ENCODE results near the gene CYP2A13. TPM values are rescaled to one million over a fixed set of nuclear protein-coding genes. Genes with fewer than 3 reads are reported as not detected.
"Not testable (repeated sequence)": the region's sequence is repeated elsewhere in the genome, so short reads cannot be mapped to it uniquely, and the experiment has no call there.

CYP2A13 gene
- total RNA-seq, 1 donor from 2014 or later: not detected

DNA sequence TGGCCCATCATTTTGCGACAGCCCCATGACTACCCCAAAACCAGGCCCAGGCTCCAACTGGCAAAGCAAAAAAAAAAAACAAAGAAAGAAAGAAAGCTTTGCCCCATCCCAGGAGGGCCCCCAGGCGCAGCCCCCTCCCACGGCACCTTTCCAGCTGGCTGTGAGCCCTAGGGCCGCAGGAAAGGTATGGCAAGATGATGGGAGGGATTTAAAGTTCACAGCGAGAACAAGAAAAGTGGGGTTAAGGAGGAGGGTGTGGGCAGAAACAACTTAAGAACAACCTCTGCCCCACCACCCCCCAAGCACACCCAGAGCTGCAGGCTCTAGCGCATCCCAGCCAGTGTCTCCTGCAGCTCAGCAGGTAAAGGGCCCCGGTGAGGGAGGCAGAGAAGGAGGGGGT lies 25.9 kb downstream of the CYP2A13 start, which contains the start of gene CYP2F1:
CYP2F1 (plus strand) TSS at position 301 of the 400 bp plus-strand sequence. CDS start 1,757 bp downstream, outside the sequence.
- DNase-seq (ENCODE audit: low spot score): no peak
- intact Hi-C loops (cut with DNase I): no loop called here

DNA sequence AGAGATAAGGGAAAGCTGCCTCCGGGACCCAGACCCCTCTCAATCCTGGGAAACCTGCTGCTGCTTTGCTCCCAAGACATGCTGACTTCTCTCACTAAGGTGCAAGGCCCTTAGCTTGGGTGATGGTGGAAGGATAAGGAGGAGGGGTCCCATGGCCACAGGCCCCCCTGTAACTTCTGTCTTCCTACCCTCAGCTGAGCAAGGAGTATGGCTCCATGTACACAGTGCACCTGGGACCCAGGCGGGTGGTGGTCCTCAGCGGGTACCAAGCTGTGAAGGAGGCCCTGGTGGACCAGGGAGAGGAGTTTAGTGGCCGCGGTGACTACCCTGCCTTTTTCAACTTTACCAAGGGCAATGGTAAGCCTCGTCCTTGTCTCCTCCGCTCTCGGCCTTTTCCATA lies 28.0 kb downstream of the CYP2A13 start:
- intact Hi-C loops (cut with DNase I): no loop called here
- peak; percentile 31 for DNase-seq (ENCODE audit: low spot score)

DNA sequence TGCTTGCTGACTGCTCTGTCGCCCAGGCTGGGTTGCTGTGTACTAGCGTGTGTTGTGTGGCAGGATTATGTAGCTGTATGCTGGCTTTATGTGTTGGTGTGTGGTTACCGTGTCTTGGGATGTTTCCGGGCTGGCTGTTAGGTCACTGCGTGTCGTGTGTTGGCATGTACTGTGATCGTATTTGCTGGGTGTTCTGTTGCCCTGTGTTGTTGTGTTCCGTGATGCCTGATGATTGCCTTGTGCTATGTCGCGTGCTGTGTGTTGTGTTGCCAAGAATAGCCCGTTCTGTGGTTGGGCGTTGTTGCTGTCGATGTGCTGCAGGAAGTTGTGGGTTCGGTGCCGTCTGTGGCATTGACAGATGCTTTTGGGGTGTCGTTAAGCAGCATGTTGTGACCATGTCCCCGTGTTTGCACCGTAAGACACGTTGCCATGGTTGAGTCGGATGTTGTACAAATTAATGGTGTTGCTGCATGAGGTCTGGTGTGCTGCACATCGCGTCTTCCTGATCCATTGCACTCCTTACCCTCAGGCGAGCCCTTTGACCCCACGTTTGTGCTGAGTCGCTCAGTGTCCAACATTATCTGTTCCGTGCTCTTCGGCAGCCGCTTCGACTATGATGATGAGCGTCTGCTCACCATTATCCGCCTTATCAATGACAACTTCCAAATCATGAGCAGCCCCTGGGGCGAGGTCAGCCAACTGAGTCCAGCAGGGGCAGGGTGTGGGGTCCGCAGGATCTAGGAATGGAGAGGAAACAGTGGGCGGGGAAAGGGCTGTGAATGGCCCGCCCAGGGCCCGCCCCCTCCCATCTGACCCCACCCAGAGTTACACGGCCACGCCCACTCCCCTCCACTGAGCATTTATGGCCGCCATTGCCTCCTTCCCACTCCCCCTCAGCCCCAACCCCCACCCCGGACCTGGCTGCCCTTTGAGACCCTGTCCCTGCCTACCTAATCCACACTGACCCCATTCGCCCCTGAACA lies 33.0 kb downstream of the CYP2A13 start:
- DNase-seq (ENCODE audit: low spot score); intact Hi-C loops (cut with DNase I): not testable (repeated sequence)

- DNase-seq (ENCODE audit: low spot score); intact Hi-C loops (cut with DNase I): not testable (repeated sequence)
These were observed 34.6 kb downstream of the CYP2A13 start for GRCh38 chr19:41122846-41123245.

- DNase-seq (ENCODE audit: low spot score): peak; percentile 60
- intact Hi-C loops (cut with DNase I): no loop called here
These were observed 35.6 kb downstream of the CYP2A13 start for GRCh38 chr19:41123716-41124294.

- intact Hi-C loops (cut with DNase I): loop anchor here (5.0 kb wide), 1 partner anchor 181 kb away; no protein-coding TSS in a partner anchor
- not testable (repeated sequence) for DNase-seq (ENCODE audit: low spot score)
These were observed 38.5 kb downstream of the CYP2A13 start for GRCh38 chr19:41126765-41127203.

DNA sequence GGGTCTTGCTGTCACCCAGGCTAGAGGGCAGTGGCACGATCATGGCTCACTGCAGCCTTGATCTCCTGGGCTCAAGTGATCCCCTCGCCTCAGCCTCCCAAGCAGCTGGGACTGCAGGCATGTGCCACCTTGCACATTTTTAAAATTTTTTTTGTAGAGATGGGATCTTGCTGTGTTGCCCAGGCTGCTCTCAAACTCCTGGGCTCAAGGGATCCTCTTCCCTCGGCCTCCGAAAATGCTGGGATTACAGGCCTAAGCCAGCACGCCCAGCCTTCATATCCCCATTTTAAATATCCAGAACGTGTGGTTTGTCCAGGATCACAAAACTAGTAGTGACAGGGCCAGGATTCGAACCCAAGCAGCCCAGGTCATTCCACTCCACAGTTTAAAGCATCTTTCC lies 39.1 kb downstream of the CYP2A13 start:
- intact Hi-C loops (cut with DNase I): loop anchor here (5.0 kb wide), 1 partner anchor 180 kb away; no protein-coding TSS in a partner anchor
- DNase-seq (ENCODE audit: low spot score): not testable (repeated sequence)

DNA sequence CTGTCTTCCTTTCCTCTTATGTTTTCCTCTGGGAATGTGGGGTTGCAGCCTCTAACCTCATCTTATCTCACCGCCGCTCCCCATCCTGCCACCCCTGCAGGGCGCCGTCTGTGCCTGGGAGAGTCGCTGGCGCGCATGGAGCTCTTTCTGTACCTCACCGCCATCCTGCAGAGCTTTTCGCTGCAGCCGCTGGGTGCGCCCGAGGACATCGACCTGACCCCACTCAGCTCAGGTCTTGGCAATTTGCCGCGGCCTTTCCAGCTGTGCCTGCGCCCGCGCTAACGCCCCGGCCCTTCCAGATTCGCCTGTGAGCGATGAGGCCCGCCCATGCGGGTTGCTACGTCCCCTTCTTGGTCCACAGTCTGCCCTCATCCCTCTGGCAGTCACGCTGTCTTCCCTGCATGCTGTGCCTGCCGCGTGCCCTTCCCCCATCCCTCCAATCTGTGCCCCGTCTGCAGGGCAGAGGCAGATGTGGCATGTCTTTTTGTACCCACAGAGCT lies 39.6 kb downstream of the CYP2A13 start:
- intact Hi-C loops (cut with DNase I): loop anchor here (5.0 kb wide), 1 partner anchor 179 kb away; no protein-coding TSS in a partner anchor
- DNase-seq (ENCODE audit: low spot score): peak; percentile 78

DNA sequence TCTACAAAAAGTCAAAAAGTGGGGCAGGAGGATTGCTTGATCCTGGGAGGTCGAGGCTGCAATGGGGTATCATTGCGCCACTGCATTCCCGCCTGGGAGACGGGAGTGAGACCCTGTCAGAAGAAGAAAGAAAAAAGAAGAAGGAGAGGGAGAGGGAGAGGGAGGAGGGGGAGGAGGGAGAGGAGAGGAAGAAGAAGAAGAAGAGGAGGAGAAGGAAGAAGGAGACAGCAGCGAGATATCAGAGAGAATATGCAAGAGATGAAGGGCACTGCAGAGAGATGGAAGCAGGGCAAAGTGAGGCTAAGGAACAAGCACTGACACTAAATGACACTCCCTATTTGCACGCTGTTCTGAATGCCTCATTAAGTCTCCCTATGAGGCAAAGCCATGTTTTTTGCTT lies 40.4 kb downstream of the CYP2A13 start:
- intact Hi-C loops (cut with DNase I): loop anchor here (5.0 kb wide), 1 partner anchor 179 kb away; no protein-coding TSS in a partner anchor
- DNase-seq (ENCODE audit: low spot score): no peak

- no peak for DNase-seq (ENCODE audit: low spot score)
- intact Hi-C loops (cut with DNase I): no loop called here
These were observed 42.9 kb downstream of the CYP2A13 start for GRCh38 chr19:41131186-41131585.

GRCh38 chr19:41133260-41133659 lies 45.0 kb downstream of the CYP2A13 start:
- DNase-seq (ENCODE audit: low spot score): no peak
- intact Hi-C loops (cut with DNase I): no loop called here

- no peak for DNase-seq (ENCODE audit: low spot score)
- intact Hi-C loops (cut with DNase I): no loop called here
These were observed 46.4 kb downstream of the CYP2A13 start for GRCh38 chr19:41134616-41135015.

- intact Hi-C loops (cut with DNase I): not testable (repeated sequence)
- DNase-seq (ENCODE audit: low spot score): peak; percentile 82
These were observed 47.4 kb downstream of the CYP2A13 start for GRCh38 chr19:41135390-41136384.

GRCh38 chr19:41136636-41137455 lies 48.6 kb downstream of the CYP2A13 start:
- intact Hi-C loops (cut with DNase I): no loop called here
- DNase-seq (ENCODE audit: low spot score): no peak

GRCh38 chr19:41144403-41144802 lies 56.2 kb downstream of the CYP2A13 start:
- peak; percentile 81 for DNase-seq (ENCODE audit: low spot score)
- intact Hi-C loops (cut with DNase I): loop anchor here (2.0 kb wide), 1 partner anchor 170 kb away; no protein-coding TSS in a partner anchor
